Nephron (organoid): ENCODE results near the gene NKD2.

ENCODE experiments used
- H3K27ac Mint-ChIP-seq, 3 experiments: 2 replicates each; pipeline ENCODE4 v1.8.0; 2020; ENCODE audit warnings: mixed read lengths in 3 of 3, mild to moderate bottlenecking in 2 of 3, moderate library complexity in 1 of 3
- H3K27me3 Mint-ChIP-seq: 2 replicates; pipeline ENCODE4 v1.8.0; 2021; ENCODE audit warnings: low read depth, mild to moderate bottlenecking, moderate library complexity, mixed read lengths
- H3K36me3 Mint-ChIP-seq: 2 replicates; pipeline ENCODE4 v1.8.0; 2020; ENCODE audit warnings: low read depth, mixed read lengths
- H3K4me1 Mint-ChIP-seq: 2 replicates; pipeline ENCODE4 v1.8.0; 2020; ENCODE audit warnings: mixed read lengths
- H3K4me3 Mint-ChIP-seq, 3 experiments: 2 replicates each; pipeline ENCODE4 v1.8.0; 2020; ENCODE audit warnings: mild to moderate bottlenecking in 3 of 3, mixed read lengths in 3 of 3, moderate library complexity in 2 of 3
- H3K9me3 Mint-ChIP-seq: 2 replicates; pipeline ENCODE4 v1.8.0; 2020; ENCODE audit warnings: mixed read lengths
- TF ChIP-seq, protein P1 (sequence below), 3 experiments: fragments of 200-600 bp; sonication (generic); IDR thresholded peaks; one replicate each; pipeline ENCODE4 v1.5.0; 2021; ENCODE audit warnings: antibody characterized with exemption in 3 of 3; ENCODE audit not compliant: unreplicated experiment in 3 of 3

The NKD2 gene

DNA sequence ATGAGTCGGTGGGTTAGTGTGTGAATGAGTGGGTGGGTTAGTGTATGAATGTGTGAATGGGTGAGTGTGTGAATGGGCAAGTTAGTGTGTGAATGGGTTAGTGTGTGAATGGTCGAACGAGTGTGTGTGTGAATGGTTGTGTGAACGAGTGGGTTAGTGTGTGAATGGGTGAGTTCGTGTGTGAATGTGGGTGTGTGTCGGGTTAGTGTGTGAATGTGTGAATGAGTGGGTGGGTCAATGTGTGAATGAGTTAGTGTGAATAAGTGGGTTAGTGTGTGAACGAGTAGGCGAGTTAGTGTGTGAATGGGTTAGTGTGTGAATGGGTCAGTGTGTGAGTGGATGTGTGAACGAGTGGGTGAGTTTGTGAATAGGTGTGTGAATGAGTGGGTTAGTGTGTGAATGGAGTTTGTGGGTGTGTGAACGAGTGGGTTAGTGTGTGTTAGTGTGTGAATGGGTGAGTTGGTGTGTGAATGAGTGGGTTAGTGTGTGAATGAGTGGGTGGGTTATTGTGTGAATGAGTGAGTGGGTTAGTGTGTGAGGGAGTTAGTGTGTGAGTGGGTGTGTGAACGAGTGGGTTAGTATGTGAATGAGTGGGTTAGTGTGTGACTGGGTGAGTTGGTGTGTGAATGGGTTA, 38.8 kb downstream of the NKD2 start:
- Mint-ChIP-seq H3K27ac (peak overlapping the region in 1 of 3 experiments; percentile 14), H3K4me1 (peaks cover 10% of the 10 kb centered on the region), H3K36me3 (peaks cover 9% of the 10 kb centered on the region), H3K9me3 (peaks cover 3% of the 10 kb centered on the region), H3K27me3 (peaks cover 5% of the 10 kb centered on the region), H3K4me3 (no peak overlapping the region)
- TF ChIP-seq, protein P1, sequence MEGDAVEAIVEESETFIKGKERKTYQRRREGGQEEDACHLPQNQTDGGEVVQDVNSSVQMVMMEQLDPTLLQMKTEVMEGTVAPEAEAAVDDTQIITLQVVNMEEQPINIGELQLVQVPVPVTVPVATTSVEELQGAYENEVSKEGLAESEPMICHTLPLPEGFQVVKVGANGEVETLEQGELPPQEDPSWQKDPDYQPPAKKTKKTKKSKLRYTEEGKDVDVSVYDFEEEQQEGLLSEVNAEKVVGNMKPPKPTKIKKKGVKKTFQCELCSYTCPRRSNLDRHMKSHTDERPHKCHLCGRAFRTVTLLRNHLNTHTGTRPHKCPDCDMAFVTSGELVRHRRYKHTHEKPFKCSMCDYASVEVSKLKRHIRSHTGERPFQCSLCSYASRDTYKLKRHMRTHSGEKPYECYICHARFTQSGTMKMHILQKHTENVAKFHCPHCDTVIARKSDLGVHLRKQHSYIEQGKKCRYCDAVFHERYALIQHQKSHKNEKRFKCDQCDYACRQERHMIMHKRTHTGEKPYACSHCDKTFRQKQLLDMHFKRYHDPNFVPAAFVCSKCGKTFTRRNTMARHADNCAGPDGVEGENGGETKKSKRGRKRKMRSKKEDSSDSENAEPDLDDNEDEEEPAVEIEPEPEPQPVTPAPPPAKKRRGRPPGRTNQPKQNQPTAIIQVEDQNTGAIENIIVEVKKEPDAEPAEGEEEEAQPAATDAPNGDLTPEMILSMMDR (IDR thresholded peaks at IDR 0.05; ENCODE audit: unreplicated experiment in 3 of 3), result no peak

DNA sequence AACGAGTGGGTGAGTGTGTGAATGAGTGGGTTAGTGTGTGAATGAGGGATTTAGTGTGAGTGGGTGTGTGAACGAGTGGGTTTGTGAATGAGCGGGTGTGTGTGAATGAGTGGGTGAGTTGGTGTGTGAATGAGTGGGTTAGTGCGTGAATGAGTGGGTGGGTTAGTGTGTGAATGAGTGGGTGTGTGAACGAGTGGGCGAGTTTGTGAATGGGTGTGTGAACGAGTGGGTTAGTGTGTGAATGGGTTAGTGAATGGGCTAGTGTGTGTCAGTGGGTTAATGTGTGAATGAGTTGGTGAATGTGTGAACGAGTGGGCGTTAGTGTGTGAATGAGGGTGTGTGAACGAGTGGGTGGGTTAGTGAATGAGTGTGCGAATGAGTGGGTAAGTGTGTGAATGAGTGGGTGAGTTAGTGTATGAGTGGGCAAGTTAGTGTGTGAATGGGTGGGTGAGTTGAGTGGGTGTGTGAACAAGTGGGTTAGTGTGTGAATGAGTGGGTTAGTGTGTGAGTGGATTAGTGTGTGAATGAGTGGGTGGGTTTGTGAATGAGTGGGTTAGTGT, 39.6 kb downstream of the NKD2 start:
- H3K4me1 Mint-ChIP-seq, result peaks cover 10% of the 10 kb centered on the region
- TF ChIP-seq, protein P1 (IDR thresholded peaks at IDR 0.05; ENCODE audit: unreplicated experiment in 3 of 3), result no peak

DNA sequence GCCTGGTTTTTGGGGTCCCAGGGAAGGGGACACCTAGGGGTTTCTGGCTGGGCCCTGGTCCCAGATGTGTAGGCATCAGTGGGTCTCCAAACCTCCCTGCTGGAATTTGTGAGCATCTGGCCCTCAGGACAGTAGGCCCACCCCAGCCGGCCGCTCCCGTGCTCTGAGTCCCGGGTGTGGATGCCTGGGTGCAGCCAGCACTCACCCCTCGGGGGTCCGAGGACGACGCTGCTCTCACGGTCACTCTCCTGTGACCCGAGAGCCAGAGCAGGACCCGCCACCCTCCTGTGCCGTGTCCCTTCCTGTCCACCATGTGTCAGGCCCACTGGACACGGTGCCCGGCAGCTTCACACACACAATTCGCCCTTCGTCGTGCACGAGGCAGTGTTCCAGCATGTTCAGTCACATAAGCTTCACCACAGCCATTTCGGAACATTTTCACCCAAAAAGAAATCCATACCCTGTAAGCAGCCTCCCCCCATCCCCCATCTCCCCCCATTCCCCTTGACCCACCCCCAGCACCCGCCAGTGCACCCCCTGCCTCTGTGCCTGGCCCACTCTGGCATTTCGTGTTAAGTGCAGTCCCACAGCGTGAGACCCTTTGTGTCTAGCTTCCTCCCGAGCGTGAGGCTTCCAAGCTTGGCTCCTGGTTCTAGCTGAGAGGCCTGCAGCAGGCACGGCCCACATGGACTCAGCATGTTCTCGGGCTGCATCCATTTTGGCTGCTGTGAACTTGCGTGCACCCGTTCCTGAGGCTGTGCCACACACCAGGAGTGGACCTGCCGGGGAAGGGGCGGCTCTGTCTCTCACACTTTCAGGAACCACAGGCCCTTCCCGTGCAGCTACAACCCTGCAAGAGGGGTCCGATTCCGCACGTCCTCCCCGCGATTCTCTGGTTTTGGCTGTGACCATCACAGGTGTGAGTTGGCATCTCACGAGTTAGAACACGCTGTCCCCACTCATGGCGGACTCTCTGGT, 40.5 kb downstream of the NKD2 start:
- Mint-ChIP-seq H3K36me3 (peaks cover 10% of the 10 kb centered on the region), H3K4me1 (peaks cover 10% of the 10 kb centered on the region), H3K27me3 (peaks cover under 1% of the 10 kb centered on the region), H3K27ac (no peak overlapping the region), H3K9me3 (no peaks in the 10 kb centered on the region), H3K4me3 (no peak overlapping the region)
- TF ChIP-seq, protein P1 (IDR thresholded peaks at IDR 0.05; ENCODE audit: unreplicated experiment in 3 of 3), result no peak

More for the DNA sequence above, 39.6 kb downstream of the NKD2 start:
- peaks cover 10% of the 10 kb centered on the region for H3K36me3 Mint-ChIP-seq
- H3K27ac Mint-ChIP-seq, result peak overlapping the region in 1 of 3 experiments; percentile 14
- peaks cover 5% of the 10 kb centered on the region for H3K27me3 Mint-ChIP-seq
- no peak overlapping the region for H3K4me3 Mint-ChIP-seq
- no peaks in the 10 kb centered on the region for H3K9me3 Mint-ChIP-seq

DNA sequence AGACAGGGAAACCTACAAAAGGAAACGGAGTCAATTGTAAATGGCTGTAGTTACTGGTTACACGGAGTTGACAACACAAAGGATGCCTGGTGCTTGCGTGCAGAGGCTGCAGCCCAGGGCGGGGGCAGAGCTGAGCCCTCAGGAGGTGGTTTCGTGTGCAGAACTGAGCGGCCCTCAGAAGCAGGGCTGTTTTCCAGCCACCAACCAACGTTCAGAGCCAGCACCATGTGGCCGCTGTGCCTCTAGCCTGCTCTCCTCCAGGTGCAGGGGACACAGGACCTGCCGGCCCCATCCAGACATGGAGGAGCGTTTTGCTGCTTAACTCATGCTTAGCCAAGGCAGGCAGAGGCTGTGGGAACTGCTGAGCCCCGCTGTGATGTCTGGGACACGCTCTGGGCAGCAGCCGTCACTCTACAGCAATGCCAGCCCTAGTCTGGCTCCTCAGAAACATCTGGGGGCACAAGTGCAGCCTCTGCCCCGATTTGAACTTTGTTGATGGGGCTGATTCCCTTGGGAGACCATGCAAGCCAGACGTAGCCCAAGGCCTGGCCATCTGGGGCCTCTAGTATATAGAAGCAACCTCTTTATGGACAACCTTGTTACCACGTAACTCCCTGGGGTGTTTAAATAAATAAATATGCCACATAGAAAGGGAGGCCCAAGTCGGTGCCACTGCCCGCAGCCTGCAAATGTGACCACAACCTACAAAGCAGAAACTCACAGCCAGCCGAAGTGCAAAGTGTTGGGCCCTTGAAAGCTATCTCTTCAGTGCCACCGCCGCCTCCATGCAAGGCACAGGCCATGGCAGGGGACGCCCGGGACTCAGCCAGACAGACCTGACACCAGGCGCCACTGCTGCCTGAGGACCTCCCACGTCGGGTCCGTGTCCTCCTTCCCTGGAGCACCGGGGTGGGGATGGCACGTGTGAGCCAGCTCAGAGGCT, 42.1 kb downstream of the NKD2 start:
- TF ChIP-seq, protein P1 (IDR thresholded peaks at IDR 0.05; ENCODE audit: unreplicated experiment in 3 of 3), result no peak
- no peaks in the 10 kb centered on the region for H3K27me3 Mint-ChIP-seq
- no peak overlapping the region for H3K4me3 Mint-ChIP-seq
- no peaks in the 10 kb centered on the region for H3K9me3 Mint-ChIP-seq
- H3K36me3 Mint-ChIP-seq, result peaks cover 16% of the 10 kb centered on the region
- H3K4me1 Mint-ChIP-seq, result peaks cover 10% of the 10 kb centered on the region
- H3K27ac Mint-ChIP-seq, result peak overlapping the region in 1 of 3 experiments; percentile 57

DNA sequence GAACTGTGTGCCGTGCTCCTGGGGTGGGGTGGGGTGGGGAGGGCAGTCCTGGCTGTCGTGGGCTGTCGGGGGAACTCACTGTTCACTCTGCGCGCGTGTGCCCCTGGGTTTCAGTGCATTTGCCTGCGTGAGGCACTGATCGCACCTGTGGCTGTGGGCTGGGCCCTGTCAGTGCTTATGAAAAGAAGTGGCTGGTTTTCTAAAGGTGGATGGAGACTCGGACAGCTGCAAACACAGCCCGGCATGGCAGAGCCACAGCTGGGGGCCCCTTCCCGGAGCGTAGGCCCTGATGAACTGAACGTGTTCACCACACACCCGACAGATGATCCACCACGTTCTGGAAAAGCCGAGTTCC, 42.7 kb downstream of the NKD2 start:
- Mint-ChIP-seq H3K4me1 (peaks cover 10% of the 10 kb centered on the region), H3K9me3 (no peaks in the 10 kb centered on the region), H3K4me3 (no peak overlapping the region), H3K27me3 (no peaks in the 10 kb centered on the region), H3K36me3 (peaks cover 19% of the 10 kb centered on the region), H3K27ac (no peak overlapping the region)
- TF ChIP-seq, protein P1 (IDR thresholded peaks at IDR 0.05; ENCODE audit: unreplicated experiment in 3 of 3), result no peak
